ENCODE data around the gene PDE11A. TPM values are rescaled to one million over a fixed set of nuclear protein-coding genes. Genes with fewer than 3 reads are reported as not detected.

The PDE11A gene
- total and polyA plus RNA-seq, 2 experiments from 2014 or later = 0.08 to 0.73 TPM

GRCh38 chr2:177972123-177972522 lies 100.5 kb downstream of the PDE11A start (continued):
- TF ChIP-seq ZNF462 (CRISPR knock-in tag; IDR thresholded peaks at IDR 0.05) = no peak
- TF ChIP-seq ETS1 (IDR thresholded peaks at IDR 0.05) = no peak
- TF ChIP-seq ZNF331 (CRISPR knock-in tag; IDR thresholded peaks at IDR 0.05; ENCODE audit: low read depth) = no peak
- TF ChIP-seq POLR2AphosphoS5 (IDR thresholded peaks at IDR 0.05; ENCODE audit: low read depth) = no peak
- TF ChIP-seq REST (IDR thresholded peaks at IDR 0.05; ENCODE audit: unreplicated experiment) = no peak
